ENCODE data around the gene NTPCR.

Gene NTPCR

GRCh38 chr1:233019778-233020325 lies 69.4 kb downstream of the NTPCR start:
- DNase-seq = no peak

GRCh38 chr1:233020426-233020825 lies 70.0 kb downstream of the NTPCR start:
- no peak for DNase-seq

GRCh38 chr1:233022246-233022645 lies 71.8 kb downstream of the NTPCR start:
- DNase-seq = no peak

GRCh38 chr1:233024199-233024598 lies 73.8 kb downstream of the NTPCR start:
- DNase-seq = no peak

- no peak for DNase-seq
These were observed 74.7 kb downstream of the NTPCR start for GRCh38 chr1:233025157-233025556.

GRCh38 chr1:233025567-233025966 lies 75.2 kb downstream of the NTPCR start:
- no peak for DNase-seq

GRCh38 chr1:233027046-233027445 lies 76.6 kb downstream of the NTPCR start:
- DNase-seq = no peak

- DNase-seq = no peak
These were observed 81.1 kb downstream of the NTPCR start for GRCh38 chr1:233031521-233031920.

- no peak for DNase-seq
These were observed 82.5 kb downstream of the NTPCR start for GRCh38 chr1:233032916-233033315.

- DNase-seq = no peak
These were observed 83.0 kb downstream of the NTPCR start for GRCh38 chr1:233033361-233033760.

Data from activated gamma-delta T cell (primary cell).